Tibial nerve (tissue), 3 donors: Measurements from ENCODE around the gene PFKFB2.

Source experiments
- POLR2A ChIP-seq, 2 donors: fragments of 450-650 bp; IDR thresholded peaks; one replicate each; pipeline ENCODE4 v1.6.1; 2017; ENCODE audit warnings: antibody characterized with exemption in 2 of 2, mild to moderate bottlenecking in 2 of 2, moderate library complexity in 2 of 2
- TF ChIP-seq, protein P1 (sequence below), 5 experiments: fragments of 200-600 bp in 3 of 5; fragments of 450-650 bp in 2 of 5; sonication (generic) in 3 of 5; IDR thresholded peaks; one replicate each; pipeline ENCODE4 v1.5.1; 2016 to 2019; ENCODE audit warnings: antibody characterized with exemption in 5 of 5, mild to moderate bottlenecking in 3 of 5, moderate library complexity in 2 of 5

DNA sequence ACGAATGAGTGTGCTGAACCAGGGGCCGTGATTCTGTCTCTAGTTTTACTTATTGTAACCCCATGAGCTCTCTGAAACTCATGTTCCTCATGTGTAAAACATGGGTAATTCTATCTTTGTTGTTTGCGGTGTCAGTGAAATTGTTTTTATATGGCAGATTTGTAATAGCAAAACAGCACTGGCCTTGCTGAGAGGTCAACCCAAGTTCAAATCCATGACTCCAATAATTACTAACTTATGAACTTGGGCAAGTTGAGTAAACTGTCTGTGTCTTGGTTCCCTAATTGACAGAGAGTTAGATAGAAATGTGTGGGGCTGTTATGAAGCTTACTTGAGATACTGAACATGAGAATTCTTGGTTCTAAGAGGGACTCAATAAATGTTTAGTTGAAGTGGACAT, 38.3 kb upstream of the PFKFB2 start:
- TF ChIP-seq, protein P1, sequence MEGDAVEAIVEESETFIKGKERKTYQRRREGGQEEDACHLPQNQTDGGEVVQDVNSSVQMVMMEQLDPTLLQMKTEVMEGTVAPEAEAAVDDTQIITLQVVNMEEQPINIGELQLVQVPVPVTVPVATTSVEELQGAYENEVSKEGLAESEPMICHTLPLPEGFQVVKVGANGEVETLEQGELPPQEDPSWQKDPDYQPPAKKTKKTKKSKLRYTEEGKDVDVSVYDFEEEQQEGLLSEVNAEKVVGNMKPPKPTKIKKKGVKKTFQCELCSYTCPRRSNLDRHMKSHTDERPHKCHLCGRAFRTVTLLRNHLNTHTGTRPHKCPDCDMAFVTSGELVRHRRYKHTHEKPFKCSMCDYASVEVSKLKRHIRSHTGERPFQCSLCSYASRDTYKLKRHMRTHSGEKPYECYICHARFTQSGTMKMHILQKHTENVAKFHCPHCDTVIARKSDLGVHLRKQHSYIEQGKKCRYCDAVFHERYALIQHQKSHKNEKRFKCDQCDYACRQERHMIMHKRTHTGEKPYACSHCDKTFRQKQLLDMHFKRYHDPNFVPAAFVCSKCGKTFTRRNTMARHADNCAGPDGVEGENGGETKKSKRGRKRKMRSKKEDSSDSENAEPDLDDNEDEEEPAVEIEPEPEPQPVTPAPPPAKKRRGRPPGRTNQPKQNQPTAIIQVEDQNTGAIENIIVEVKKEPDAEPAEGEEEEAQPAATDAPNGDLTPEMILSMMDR (IDR thresholded peaks at IDR 0.05): no peak
- no peak for TF ChIP-seq POLR2A (IDR thresholded peaks at IDR 0.05)
